SK-N-SH (cell line): ENCODE results near the gene CFAP97D1. TPM values are rescaled to one million over a fixed set of nuclear protein-coding genes. Genes with fewer than 3 reads are reported as not detected.

Experiments
- CTCF ChIA-PET: fragments of 300-600, 350-600 bp; formaldehyde crosslinking; extraction: SDS; loops from one replicate; lab custom pipeline; 2021; lab: Yijun Ruan, JAX
- POLR2A ChIA-PET: fragments of 350-600 bp; sonication (Branson Sonifier 250); formaldehyde crosslinking; extraction: SDS; loops from one replicate; lab custom pipeline; 2020; ENCODE audit warnings: antibody characterized with exemption, inconsistent platforms; lab: Yijun Ruan, JAX
- DNase-seq: peaks from one replicate; pipeline ENCODE4 v3.0.0; 2012
- H2AFZ ChIP-seq: fragments of 200-600 bp; sonication (generic); 2 replicates; pipeline ENCODE4 v1.8.1; 2016; ENCODE audit warnings: antibody characterized with exemption, mild to moderate bottlenecking, low read depth
- H3F3A ChIP-seq: fragments of 200-600 bp; sonication (generic); replicated peaks from 2 replicates; pipeline ENCODE3; 2016; ENCODE audit warnings: antibody characterized with exemption, mild to moderate bottlenecking; ENCODE audit not compliant: insufficient read depth
- H3K27ac ChIP-seq, 2 experiments: fragments of 200-500 bp in 1 of 2; fragments of 200-600 bp in 1 of 2; sonication (Bioruptor generic) in 1 of 2; sonication (generic), shearing (Covaris generic) in 1 of 2; 2 replicates each; pipeline versions ENCODE4 v1.5.1 to v1.6.1; 2014 to 2016; ENCODE audit warnings: low read depth in 2 of 2, inconsistent platforms in 1 of 2, low read length in 1 of 2, mild to moderate bottlenecking in 1 of 2, mixed read lengths in 1 of 2
- H3K27me3 ChIP-seq: fragments of 200-600 bp; sonication (generic), shearing (Covaris generic); 2 replicates; pipeline ENCODE4 v1.6.1; 2016; ENCODE audit warnings: mixed run types; ENCODE audit not compliant: insufficient read depth
- H3K36me3 ChIP-seq, 2 experiments: fragments of 200-500 bp in 1 of 2; fragments of 200-600 bp in 1 of 2; sonication (Bioruptor generic) in 1 of 2; sonication (generic) in 1 of 2; replicated peaks in 1 of 2; 2 replicates each; pipeline versions ENCODE3 to v1.5.1; 2014 to 2016; ENCODE audit warnings: low read length in 1 of 2, mild to moderate bottlenecking in 1 of 2; ENCODE audit not compliant: insufficient read depth in 2 of 2, control insufficient read depth in 1 of 2
- H3K4me1 ChIP-seq, 2 experiments: fragments of 200-500 bp in 1 of 2; fragments of 200-600 bp in 1 of 2; sonication (Bioruptor generic) in 1 of 2; sonication (generic), shearing (Covaris generic) in 1 of 2; 2 replicates each; pipeline versions ENCODE4 v1.5.1 to v1.6.1; 2014 to 2016; ENCODE audit warnings: low read depth in 1 of 2, low read length in 1 of 2, mixed run types in 1 of 2; ENCODE audit not compliant: insufficient read depth in 2 of 2, control insufficient read depth in 1 of 2
- H3K4me2 ChIP-seq: fragments of 200-600 bp; sonication (generic), shearing (Covaris generic); 2 replicates; pipeline ENCODE4 v1.6.1; 2017; ENCODE audit warnings: mixed run types
- H3K4me3 ChIP-seq, 2 experiments: fragments of 200-500 bp in 1 of 2; fragments of 200-600 bp in 1 of 2; sonication (Bioruptor generic) in 1 of 2; sonication (generic), shearing (Covaris generic) in 1 of 2; 2 replicates each; pipeline versions ENCODE4 v1.5.1 to v1.8.1; 2014 to 2016; ENCODE audit warnings: low read depth in 2 of 2, inconsistent platforms in 1 of 2, low read length in 1 of 2, mild to moderate bottlenecking in 1 of 2, mixed read lengths in 1 of 2, moderate library complexity in 1 of 2
- H3K79me2 ChIP-seq: fragments of 200-600 bp; sonication (generic); 2 replicates; pipeline ENCODE4 v1.8.1; 2017; ENCODE audit warnings: mild to moderate bottlenecking; ENCODE audit not compliant: insufficient read depth
- H3K9ac ChIP-seq: fragments of 200-600 bp; sonication (generic); 2 replicates; pipeline ENCODE4 v1.6.1; 2017; ENCODE audit warnings: mixed run types
- H3K9me2 ChIP-seq: fragments of 200-600 bp; sonication (generic); 2 replicates; pipeline ENCODE4 v1.6.1; 2017; ENCODE audit warnings: mixed run types
- H3K9me3 ChIP-seq: fragments of 200-600 bp; sonication (generic); 2 replicates; pipeline ENCODE4 v1.6.1; 2017; ENCODE audit warnings: mixed run types, mild to moderate bottlenecking, moderate library complexity
- H4K20me1 ChIP-seq: fragments of 200-600 bp; sonication (generic); 2 replicates; pipeline ENCODE4 v1.6.1; 2017; ENCODE audit warnings: mild to moderate bottlenecking, mixed run types; ENCODE audit not compliant: insufficient read depth
- CHD2 ChIP-seq: fragments of 150-350 bp; IDR thresholded peaks from 2 replicates; pipeline ENCODE4 v1.6.1; 2018; ENCODE audit warnings: low read length; ENCODE audit not compliant: partially characterized antibody
- CTCF ChIP-seq: fragments of 200-600 bp; sonication (generic); IDR thresholded peaks from 2 replicates; pipeline ENCODE4 v1.6.1; 2017; ENCODE audit warnings: antibody characterized with exemption, mild to moderate bottlenecking, moderate library complexity
- EP300 ChIP-seq, 2 experiments: IDR thresholded peaks; 2 replicates each; pipeline versions ENCODE4 v1.4.0 to v1.6.1; 2012; ENCODE audit warnings: borderline replicate concordance in 1 of 2, low read depth in 1 of 2, low read length in 1 of 2
- EZH2phosphoT487 ChIP-seq: fragments of 200-600 bp; sonication (generic); IDR thresholded peaks from 2 replicates; pipeline ENCODE4 v1.6.1; 2017; ENCODE audit warnings: low read depth, mixed run types, mild to moderate bottlenecking, antibody characterized with exemption, moderate library complexity, borderline replicate concordance
- FOXJ3 ChIP-seq: sonication (generic); formaldehyde crosslinking; IDR thresholded peaks from 2 replicates; pipeline ENCODE4 v1.5.1; 2020; ENCODE audit warnings: mild to moderate bottlenecking, missing genetic modification reagents
- FOXM1 ChIP-seq: IDR thresholded peaks from 2 replicates; pipeline ENCODE4 v1.4.0; 2012; ENCODE audit warnings: low read depth, mild to moderate bottlenecking
- JUND ChIP-seq: IDR thresholded peaks from 2 replicates; pipeline ENCODE4 v1.4.0; 2012
- MAX ChIP-seq: IDR thresholded peaks from 2 replicates; pipeline ENCODE4 v1.4.0; 2012; ENCODE audit warnings: low read depth
- MEF2A ChIP-seq: IDR thresholded peaks from 2 replicates; pipeline ENCODE4 v1.4.0; 2012; ENCODE audit warnings: low read depth, borderline replicate concordance
- PBX3 ChIP-seq: IDR thresholded peaks from 2 replicates; pipeline ENCODE4; 2012
- POLR2AphosphoS5 ChIP-seq: IDR thresholded peaks from 2 replicates; pipeline ENCODE4 v1.6.1; 2012; ENCODE audit warnings: low read depth, low read length
- RAD21 ChIP-seq: IDR thresholded peaks from 2 replicates; pipeline ENCODE4 v1.6.1; 2012; ENCODE audit warnings: mild to moderate bottlenecking, low read length
- RCOR1 ChIP-seq: fragments of 150-350 bp; IDR thresholded peaks from 2 replicates; pipeline ENCODE4 v1.6.1; 2017; ENCODE audit warnings: antibody characterized with exemption, low read length
- REST ChIP-seq: IDR thresholded peaks from 2 replicates; pipeline ENCODE4 v1.6.1; 2012; ENCODE audit warnings: mild to moderate bottlenecking, low read depth, low read length, moderate library complexity
- RFX5 ChIP-seq: IDR thresholded peaks from 2 replicates; pipeline ENCODE4 v1.6.1; 2012; ENCODE audit warnings: mild to moderate bottlenecking, improper control_type of control experiment, low read length
- SIN3A ChIP-seq: IDR thresholded peaks from 2 replicates; pipeline ENCODE4 v1.6.1; 2012; ENCODE audit warnings: low read depth, mild to moderate bottlenecking, low read length, moderate library complexity, borderline replicate concordance
- TAF1 ChIP-seq: IDR thresholded peaks from 2 replicates; pipeline ENCODE4 v1.6.1; 2012; ENCODE audit warnings: low read depth, mild to moderate bottlenecking, low read length, moderate library complexity, borderline replicate concordance
- WGBS: methylation state at CpG from one replicate; pipeline ENCODE4 v1.1.6; 2017; ENCODE audit warnings: low lambda C conversion rate; 5-methylcytosine and 5-hydroxymethylcytosine counted together
- polyA plus RNA-seq, 3 experiments: library from polyadenylated mRNA; depleted of rRNA; stranded (reverse); fragments of >200 nt; gene quantifications; 2 replicates each; pipeline ENCODE4 v1.2.3, GENCODE V29; 2012

The CFAP97D1 gene
- polyA plus RNA-seq, 1 of the 3 experiments (the other 2 are of a cell fraction): 0.02 TPM

GRCh38 chr17:43768943-43769342 lies 11.3 kb upstream of the CFAP97D1 start:
- ChIA-PET POLR2A (interaction anchor here (1.5 kb wide), 1 partner anchor 77 kb away, joined by 4 read pairs; no protein-coding TSS in a partner anchor), CTCF (interaction anchor here (0.6 to 3.2 kb wide), 4 partner anchors 9 to 190 kb away, joined by 3 to 19 read pairs (median 3); no protein-coding TSS in a partner anchor)
- H3K36me3 ChIP-seq: peaks cover 32 to 50% of the 10 kb centered on the region in 2 experiments

GRCh38 chr17:43769426-43769825 lies 10.8 kb upstream of the CFAP97D1 start:
- Histone ChIP-seq H2AFZ (no peak overlapping the region), H3F3A (peaks cover 25% of the 10 kb centered on the region), H4K20me1 (no peaks in the 10 kb centered on the region), H3K9me3 (no peaks in the 10 kb centered on the region), H3K4me2 (no peak overlapping the region), H3K9ac (no peak overlapping the region), H3K9me2 (no peaks in the 10 kb centered on the region), H3K27me3 (no peaks in the 10 kb centered on the region), H3K36me3 (peaks cover 35 to 54% of the 10 kb centered on the region in 2 experiments), H3K4me1 (no peaks in the 10 kb centered on the region), H3K79me2 (peaks cover 10% of the 10 kb centered on the region), H3K27ac (no peak overlapping the region), H3K4me3 (no peak overlapping the region)
- 97% methylated on average over 13 of the region's 16 CpGs for WGBS
- ChIA-PET POLR2A (no interaction called here), CTCF (interaction anchor here (1.0 to 3.2 kb wide), 3 partner anchors 9 to 191 kb away, joined by 3 to 19 read pairs (median 3); no protein-coding TSS in a partner anchor)
- DNase-seq: no peak
- TF ChIP-seq TAF1: no peak
- TF ChIP-seq MEF2A: no peak
- TF ChIP-seq PBX3: no peak
- TF ChIP-seq EZH2phosphoT487: no peak
- TF ChIP-seq FOXM1: no peak
- no peak for TF ChIP-seq POLR2AphosphoS5
- TF ChIP-seq MAX: no peak
- TF ChIP-seq REST: no peak
- TF ChIP-seq SIN3A: no peak
- TF ChIP-seq JUND: no peak

More at GRCh38 chr17:43768943-43769342, 11.3 kb upstream of the CFAP97D1 start:
- no peak overlapping the region for H3K4me3 ChIP-seq
- no peak overlapping the region for H3K4me2 ChIP-seq
- no peaks in the 10 kb centered on the region for H3K9me3 ChIP-seq
- no peak overlapping the region for H2AFZ ChIP-seq
- H3F3A ChIP-seq: peaks cover 25% of the 10 kb centered on the region
- H3K9me2 ChIP-seq: no peaks in the 10 kb centered on the region
- H4K20me1 ChIP-seq: no peaks in the 10 kb centered on the region
- H3K79me2 ChIP-seq: peaks cover 6% of the 10 kb centered on the region; the same call in 1 of the 2 replicates
- 95% methylated on average over 7 of the region's 7 CpGs for WGBS
- no peak for DNase-seq
- no peaks in the 10 kb centered on the region for H3K4me1 ChIP-seq
- TF ChIP-seq JUND: no peak
- no peak for TF ChIP-seq CTCF
- no peak for TF ChIP-seq RCOR1
- TF ChIP-seq EP300 (IDR thresholded peaks at IDR 0.05; ENCODE audit: borderline replicate concordance in 1 of 2, low read depth in 1 of 2, low read length in 1 of 2): no peak
- TF ChIP-seq CHD2: no peak
- TF ChIP-seq RAD21: no peak
- TF ChIP-seq FOXJ3 (CRISPR knock-in tag): no peak
- no peak for TF ChIP-seq MEF2A
- TF ChIP-seq MAX: no peak
- no peak for TF ChIP-seq SIN3A
- TF ChIP-seq RFX5: no peak
- H3K27me3 ChIP-seq: no peaks in the 10 kb centered on the region
- no peak overlapping the region for H3K27ac ChIP-seq
- H3K9ac ChIP-seq: no peak overlapping the region
